Jurkat, Clone E6-1 (cell line): ENCODE results near the gene MLEC.

Experiments used
- DNase-seq: peaks from one replicate; pipeline ENCODE4 v3.0.0-alpha.2; 2011; ENCODE audit warnings: low read depth, low spot score
- H3K4me3 ChIP-seq: 2 replicates; pipeline ENCODE4 v1.5.1; 2011; ENCODE audit warnings: mild to moderate bottlenecking, low read length, control low read depth, moderate library complexity

Gene MLEC

GRCh38 chr12:120687578-120688289 is 785 bp downstream of the MLEC start:
- no peak for DNase-seq
- H3K4me3 ChIP-seq: peak overlapping the region; percentile 89

- peak overlapping the region; percentile 89 for H3K4me3 ChIP-seq
- DNase-seq: no peak
Observed at GRCh38 chr12:120688527-120689071, 1.6 kb downstream of the MLEC start.

GRCh38 chr12:120689397-120690082 is 2.6 kb downstream of the MLEC start:
- H3K4me3 ChIP-seq: peak overlapping the region; percentile 89
- DNase-seq: no peak

- no peak overlapping the region for H3K4me3 ChIP-seq
- no peak for DNase-seq
Observed at GRCh38 chr12:120690083-120690450, 3.1 kb downstream of the MLEC start.

GRCh38 chr12:120690978-120691377 is 4.0 kb downstream of the MLEC start:
- H3K4me3 ChIP-seq: no peak overlapping the region
- no peak for DNase-seq

GRCh38 chr12:120692524-120693033 is 5.6 kb downstream of the MLEC start:
- H3K4me3 ChIP-seq: no peak overlapping the region

GRCh38 chr12:120693848-120694247 is 6.9 kb downstream of the MLEC start:
- H3K4me3 ChIP-seq: no peak overlapping the region
- no peak for DNase-seq

More at GRCh38 chr12:120692524-120693033, 5.6 kb downstream of the MLEC start:
- DNase-seq: no peak

GRCh38 chr12:120696626-120697025 is 9.7 kb downstream of the MLEC start:
- H3K4me3 ChIP-seq: no peak overlapping the region
- no peak for DNase-seq

GRCh38 chr12:120697344-120697743 is 10.4 kb downstream of the MLEC start:
- H3K4me3 ChIP-seq: no peak overlapping the region
- no peak for DNase-seq

GRCh38 chr12:120698665-120699064 is 11.7 kb downstream of the MLEC start:
- DNase-seq: no peak
- no peak overlapping the region for H3K4me3 ChIP-seq

- DNase-seq: no peak
Observed at GRCh38 chr12:120699553-120699952, 12.6 kb downstream of the MLEC start.

GRCh38 chr12:120700886-120701285 is 13.9 kb downstream of the MLEC start:
- H3K4me3 ChIP-seq: no peak overlapping the region
- DNase-seq: no peak

More at GRCh38 chr12:120699553-120699952, 12.6 kb downstream of the MLEC start:
- H3K4me3 ChIP-seq: no peak overlapping the region

- H3K4me3 ChIP-seq: no peak overlapping the region
- no peak for DNase-seq
Observed at GRCh38 chr12:120702637-120703036, 15.7 kb downstream of the MLEC start.

- H3K4me3 ChIP-seq: no peak overlapping the region
Observed at GRCh38 chr12:120703311-120703942, 16.5 kb downstream of the MLEC start.

GRCh38 chr12:120705618-120706017 is 18.7 kb downstream of the MLEC start:
- H3K4me3 ChIP-seq: no peak overlapping the region
- DNase-seq: no peak

More at GRCh38 chr12:120703311-120703942, 16.5 kb downstream of the MLEC start:
- DNase-seq: no peak

- no peak for DNase-seq
- no peak overlapping the region for H3K4me3 ChIP-seq
Observed at GRCh38 chr12:120706029-120706428, 19.1 kb downstream of the MLEC start.

- DNase-seq: no peak
Observed at GRCh38 chr12:120708651-120709050, 21.7 kb downstream of the MLEC start.

GRCh38 chr12:120710031-120710804 is 23.3 kb downstream of the MLEC start, which contains the start of gene UNC119B:
Gene UNC119B (plus strand): TSS chr12:120710458. CDS start chr12:120710475, 17 bp downstream.
- no peak for DNase-seq

More at GRCh38 chr12:120708651-120709050, 21.7 kb downstream of the MLEC start:
- H3K4me3 ChIP-seq: no peak overlapping the region

GRCh38 chr12:120710805-120711296 is 23.9 kb downstream of the MLEC start:
- H3K4me3 ChIP-seq: peak overlapping the region; percentile 84
- DNase-seq: no peak

More at GRCh38 chr12:120710031-120710804, 23.3 kb downstream of the MLEC start, which contains the start of gene UNC119B:
- peak within 1 kb of the TSS; percentile 84 for H3K4me3 ChIP-seq
